HG03457 (cell line): ENCODE data around the gene FNBP1.

ENCODE experiments used
- ATAC-seq: cut with Tn5 transposase; IDR thresholded peaks from one replicate; pipeline ENCODE4 v1.9.1; 2021; ENCODE audit warnings: moderate number of reproducible peaks; ENCODE audit not compliant: unreplicated experiment

Gene FNBP1

GRCh38 chr9:129838707-129839259 is 204.2 kb downstream of the FNBP1 start:
- ATAC-seq: no peak
